ENCODE measurements around the gene MPZL2.

DNA sequence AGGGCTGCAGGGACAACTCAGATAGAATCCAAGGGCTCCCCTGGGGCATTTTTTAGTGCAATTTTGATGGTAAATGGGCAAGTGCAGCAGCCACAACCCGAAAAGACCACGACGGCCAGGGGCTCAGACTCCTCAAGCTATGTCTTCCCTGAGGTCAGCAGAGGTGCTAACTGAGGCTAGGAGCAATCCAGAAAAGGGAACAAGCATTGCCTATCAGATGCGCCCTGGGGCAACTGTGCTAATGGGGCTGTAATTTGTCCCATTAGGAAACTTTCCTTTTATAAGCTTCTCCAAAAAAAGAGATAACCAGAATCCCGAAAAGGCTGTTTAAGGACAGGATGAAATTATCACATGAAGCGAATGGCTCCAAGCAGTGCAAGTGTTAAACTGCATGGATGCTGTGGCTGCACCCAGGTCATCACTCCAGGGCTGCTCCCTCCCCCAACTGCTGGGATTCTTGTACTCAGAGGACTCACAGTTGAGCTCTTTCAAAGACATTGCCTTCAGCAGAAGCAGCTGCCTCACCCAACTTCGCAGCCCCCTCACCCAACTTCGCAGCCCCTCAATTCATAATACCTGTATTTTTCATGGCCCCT lies 37.6 kb upstream of the MPZL2 start:
- TF ChIP-seq, protein P1, sequence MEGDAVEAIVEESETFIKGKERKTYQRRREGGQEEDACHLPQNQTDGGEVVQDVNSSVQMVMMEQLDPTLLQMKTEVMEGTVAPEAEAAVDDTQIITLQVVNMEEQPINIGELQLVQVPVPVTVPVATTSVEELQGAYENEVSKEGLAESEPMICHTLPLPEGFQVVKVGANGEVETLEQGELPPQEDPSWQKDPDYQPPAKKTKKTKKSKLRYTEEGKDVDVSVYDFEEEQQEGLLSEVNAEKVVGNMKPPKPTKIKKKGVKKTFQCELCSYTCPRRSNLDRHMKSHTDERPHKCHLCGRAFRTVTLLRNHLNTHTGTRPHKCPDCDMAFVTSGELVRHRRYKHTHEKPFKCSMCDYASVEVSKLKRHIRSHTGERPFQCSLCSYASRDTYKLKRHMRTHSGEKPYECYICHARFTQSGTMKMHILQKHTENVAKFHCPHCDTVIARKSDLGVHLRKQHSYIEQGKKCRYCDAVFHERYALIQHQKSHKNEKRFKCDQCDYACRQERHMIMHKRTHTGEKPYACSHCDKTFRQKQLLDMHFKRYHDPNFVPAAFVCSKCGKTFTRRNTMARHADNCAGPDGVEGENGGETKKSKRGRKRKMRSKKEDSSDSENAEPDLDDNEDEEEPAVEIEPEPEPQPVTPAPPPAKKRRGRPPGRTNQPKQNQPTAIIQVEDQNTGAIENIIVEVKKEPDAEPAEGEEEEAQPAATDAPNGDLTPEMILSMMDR (IDR thresholded peaks at IDR 0.05) = no peak
- TF ChIP-seq POLR2A (IDR thresholded peaks at IDR 0.05) = no peak

Data from esophagus squamous epithelium (tissue), 4 donors.